Coronary artery (tissue), 2 donors: ENCODE data around the gene ZDHHC11B.

Experiments used
- DNase-seq: peaks from one replicate; pipeline ENCODE4 v3.0.0-alpha.2; 2017; ENCODE audit warnings: low spot score
- H3K27ac ChIP-seq, 2 donors: fragments of 200-600 bp; sonication (generic); one replicate each; pipeline ENCODE4 v1.5.1; 2016 to 2019
- H3K4me3 ChIP-seq: fragments of 200-600 bp; sonication (generic); 2 replicates; pipeline ENCODE4 v1.5.1; 2016; ENCODE audit warnings: mild to moderate bottlenecking, moderate library complexity
- CTCF ChIP-seq: fragments of 200-600 bp; sonication (generic); IDR thresholded peaks from one replicate; pipeline ENCODE4 v1.5.1; 2019; ENCODE audit warnings: antibody characterized with exemption

ZDHHC11B gene

DNA sequence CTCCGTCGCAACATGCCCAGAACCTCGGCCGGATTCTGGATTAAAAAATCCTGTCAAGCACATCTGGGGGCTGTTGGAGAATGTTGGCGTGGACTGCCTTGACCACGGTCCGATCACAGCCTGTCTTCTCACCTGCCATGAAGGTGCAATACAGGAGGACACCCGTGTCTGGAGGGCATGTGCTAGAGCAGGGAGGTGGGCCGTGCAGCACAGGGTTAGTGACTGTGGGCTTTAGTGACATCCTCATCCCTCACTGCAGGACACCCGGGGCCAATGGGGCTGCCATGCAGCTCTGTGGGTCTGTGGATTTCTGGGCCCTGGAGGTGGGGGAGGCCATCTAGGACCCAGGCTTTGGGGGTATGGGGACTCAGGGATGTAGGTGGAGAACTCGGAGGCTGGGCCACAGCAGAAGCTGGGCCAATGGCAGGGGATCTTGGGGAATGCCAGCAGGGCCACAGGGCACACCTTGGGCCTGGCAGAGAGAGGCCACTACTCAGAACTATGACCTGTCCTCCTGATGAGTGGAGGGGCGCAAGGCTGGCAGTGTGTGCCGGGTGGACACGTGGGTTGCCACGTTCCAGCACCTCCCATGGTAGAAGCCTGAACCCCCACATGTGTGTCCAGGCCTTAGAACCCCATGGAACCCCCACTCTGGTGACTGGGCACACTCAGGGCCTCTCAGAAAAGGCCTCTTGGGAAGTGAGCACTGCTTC lies 23.3 kb downstream of the ZDHHC11B start:
- TF ChIP-seq CTCF, result no peak
- DNase-seq, result peak; percentile 70
- no peak overlapping the region for H3K27ac ChIP-seq

DNA sequence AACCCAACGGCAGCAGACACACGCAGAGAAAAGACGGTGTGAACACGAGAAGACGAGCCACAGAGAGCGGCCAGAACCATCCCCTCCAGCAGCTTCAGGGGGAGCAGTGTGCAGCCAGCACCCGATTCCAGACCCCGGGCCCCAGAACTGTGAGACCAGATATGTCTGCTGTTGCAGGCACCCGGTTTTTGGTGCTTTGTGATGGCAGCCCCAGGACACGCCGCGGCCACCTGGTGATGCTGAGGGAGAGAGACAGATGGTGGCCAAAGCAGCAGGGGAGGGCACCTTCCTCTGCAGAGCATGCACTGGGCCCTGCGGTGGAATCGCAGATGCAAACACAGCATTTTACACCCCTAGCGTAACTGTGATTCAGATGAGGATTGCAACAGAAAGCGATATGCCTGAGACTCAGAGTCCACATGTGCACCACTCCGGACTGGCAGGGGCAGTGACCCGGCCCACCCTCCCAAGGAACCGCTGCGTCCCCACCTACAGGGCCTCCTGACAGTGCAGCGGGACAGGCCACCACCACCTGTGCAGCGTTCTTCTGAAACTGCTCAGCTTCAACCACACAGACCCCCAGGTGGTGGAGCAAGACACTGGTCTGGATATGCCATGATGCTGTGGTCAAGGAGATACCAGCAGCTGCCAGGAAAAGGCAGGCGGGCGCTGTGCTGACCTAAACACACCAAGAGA lies 24.0 kb downstream of the ZDHHC11B start:
- Histone ChIP-seq H3K27ac (no peak overlapping the region), H3K4me3 (no peak overlapping the region)
- DNase-seq, result peak; percentile 72
- TF ChIP-seq CTCF, result no peak

More for the DNA sequence above, 23.3 kb downstream of the ZDHHC11B start:
- H3K4me3 ChIP-seq, result no peak overlapping the region

DNA sequence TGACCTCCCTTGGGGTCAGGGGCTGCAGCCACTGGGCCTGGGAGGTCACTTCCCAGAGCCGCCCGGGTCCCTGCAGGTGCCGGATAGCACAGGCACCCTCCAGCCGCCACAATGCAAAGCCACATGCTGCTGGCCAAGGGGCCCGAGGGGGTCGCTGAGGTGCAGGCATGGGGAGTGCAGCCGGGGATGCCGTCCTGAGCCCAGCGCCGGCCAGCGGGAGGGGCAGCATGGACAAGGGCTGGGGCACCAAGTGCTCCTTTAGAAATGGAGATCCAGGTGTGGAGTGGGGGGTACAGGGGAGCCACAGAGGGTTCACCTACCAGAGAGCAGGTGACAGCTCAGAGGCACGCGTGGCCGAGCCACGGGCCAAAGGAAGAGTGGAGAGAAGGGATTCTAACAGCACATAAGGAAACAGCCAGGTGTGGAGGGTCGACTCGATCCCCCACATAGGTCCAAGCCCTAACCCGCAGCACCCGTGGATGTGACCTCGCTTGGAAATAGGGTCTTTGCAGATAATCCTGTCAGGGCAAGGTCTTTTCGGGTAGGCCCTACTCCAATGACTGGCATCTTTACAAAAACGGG lies 24.7 kb downstream of the ZDHHC11B start:
- peak; percentile 71 for DNase-seq
- Histone ChIP-seq H3K27ac (peak overlapping the region in 1 of 2 donors; percentile 43), H3K4me3 (no peak overlapping the region)
- TF ChIP-seq CTCF, result no peak

GRCh38 chr5:759111-759751 lies 25.3 kb downstream of the ZDHHC11B start:
- TF ChIP-seq CTCF, result no peak
- H3K27ac ChIP-seq, result peak overlapping the region in 1 of 2 donors; percentile 69
- peak; percentile 81 for DNase-seq
- peak overlapping the region; percentile 50 for H3K4me3 ChIP-seq

DNA sequence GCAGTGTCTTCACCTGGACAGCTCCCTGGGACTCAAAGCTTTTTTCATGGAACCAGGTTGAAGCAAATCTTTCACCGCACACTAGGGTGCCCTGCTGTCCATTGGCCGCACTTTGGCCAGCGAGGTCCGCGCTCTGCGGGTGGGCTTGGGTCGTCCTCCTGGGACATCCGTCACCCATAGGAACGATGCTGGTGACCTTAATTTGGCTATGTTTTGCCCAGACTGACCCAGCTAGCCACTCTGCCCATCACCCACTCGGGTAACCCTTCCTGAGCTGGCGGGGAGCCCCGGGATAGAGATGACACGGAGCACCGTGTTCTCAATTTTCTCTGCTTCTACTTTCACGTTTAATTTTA lies 25.9 kb downstream of the ZDHHC11B start:
- peak; percentile 47 for DNase-seq
- Histone ChIP-seq H3K27ac (peak overlapping the region in 1 of 2 donors; percentile 69), H3K4me3 (peak overlapping the region; percentile 50)
- no peak for TF ChIP-seq CTCF

DNA sequence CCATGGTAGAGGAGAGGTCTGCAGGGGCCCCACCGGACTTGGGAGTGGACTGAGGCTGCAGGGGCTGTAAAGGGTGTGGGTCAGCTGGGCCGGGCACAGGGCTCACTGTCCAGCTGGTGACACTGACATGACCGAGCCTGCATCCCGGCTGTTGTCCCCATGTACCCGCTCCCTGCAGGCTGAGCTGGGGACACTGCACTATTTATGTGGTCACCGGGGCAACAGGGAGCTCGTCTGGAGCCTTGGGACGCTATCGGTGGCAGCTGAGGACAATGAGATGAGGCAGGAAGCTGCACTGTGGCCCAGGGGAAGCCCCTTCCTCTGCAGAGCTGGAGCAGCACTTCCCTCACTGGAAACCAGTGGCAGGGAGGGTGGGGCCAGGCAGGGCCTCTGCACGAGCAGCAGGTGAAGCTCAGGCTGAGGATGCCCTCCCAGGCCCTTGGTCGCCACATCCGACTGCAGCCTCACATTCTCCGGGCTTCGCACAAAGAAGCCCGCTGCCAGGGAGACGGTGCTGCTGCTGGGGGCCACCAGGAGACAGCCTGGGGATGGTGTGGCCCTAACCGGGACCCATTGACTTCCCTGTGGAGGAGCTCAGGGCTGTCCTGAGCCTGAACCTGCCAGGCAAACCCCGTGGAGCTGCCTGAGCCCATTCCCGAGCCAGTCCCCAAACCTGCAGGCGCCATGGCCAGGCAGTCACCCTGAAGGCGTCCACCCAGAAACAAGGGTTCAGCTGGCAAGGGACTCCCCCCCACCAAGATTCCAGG lies 26.4 kb downstream of the ZDHHC11B start:
- no peak for TF ChIP-seq CTCF
- peak overlapping the region; percentile 50 for H3K4me3 ChIP-seq
- peak overlapping the region in 1 of 2 donors; percentile 69 for H3K27ac ChIP-seq
- peak; percentile 74 for DNase-seq
